Left colon (tissue), 2 donors: Measurements from ENCODE around the gene TBC1D22A. TPM values are rescaled to one million over a fixed set of nuclear protein-coding genes. Genes with fewer than 3 reads are reported as not detected.

Experiments used
- ATAC-seq: fragments of 200-7000 bp; cut with Tn5 transposase; one replicate; pipeline ENCODE4 v1.9.1; 2020; ENCODE audit warnings: mild to moderate bottlenecking, moderate library complexity
- DNase-seq, 2 donors: peaks; one replicate each; pipeline ENCODE4 v3.0.0-alpha.2; 2020
- intact Hi-C, 2 donors: fragments of 100-400 bp; cut with DNase I in 1 of 2; cut with micrococcal nuclease in 1 of 2; formaldehyde crosslinking; loops; one replicate each; pipeline versions ENCODE4 v1.11.2 to v1.14.0; 2022; cut with DNase I, micrococcal nuclease
- total RNA-seq, 2 donors: library from RNA; stranded (reverse); fragmentation: NEBNext Ultra II Directional; extraction: Animal tissue kit (Norgen Biotek cat#: 25700); gene quantifications; one replicate each; pipeline ENCODE4 v1.2.1, GENCODE V29; 2021
- donor health status: DM: no; HTN: no; CAD: no.
- donor health status: DM: yes; HTN: yes; CAD: no.

The TBC1D22A gene
- total RNA-seq, 2 donors from 2014 or later: 40.7 to 45.2 TPM

- ATAC-seq: no peak
- DNase-seq: no peak
- intact Hi-C loops: no loop called here
These were observed 204.0 kb downstream of the TBC1D22A start for GRCh38 chr22:46966495-46966845.

- intact Hi-C loops: no loop called here
- no peak for DNase-seq
- no peak for ATAC-seq
These were observed 204.4 kb downstream of the TBC1D22A start for GRCh38 chr22:46966846-46967245.

DNA sequence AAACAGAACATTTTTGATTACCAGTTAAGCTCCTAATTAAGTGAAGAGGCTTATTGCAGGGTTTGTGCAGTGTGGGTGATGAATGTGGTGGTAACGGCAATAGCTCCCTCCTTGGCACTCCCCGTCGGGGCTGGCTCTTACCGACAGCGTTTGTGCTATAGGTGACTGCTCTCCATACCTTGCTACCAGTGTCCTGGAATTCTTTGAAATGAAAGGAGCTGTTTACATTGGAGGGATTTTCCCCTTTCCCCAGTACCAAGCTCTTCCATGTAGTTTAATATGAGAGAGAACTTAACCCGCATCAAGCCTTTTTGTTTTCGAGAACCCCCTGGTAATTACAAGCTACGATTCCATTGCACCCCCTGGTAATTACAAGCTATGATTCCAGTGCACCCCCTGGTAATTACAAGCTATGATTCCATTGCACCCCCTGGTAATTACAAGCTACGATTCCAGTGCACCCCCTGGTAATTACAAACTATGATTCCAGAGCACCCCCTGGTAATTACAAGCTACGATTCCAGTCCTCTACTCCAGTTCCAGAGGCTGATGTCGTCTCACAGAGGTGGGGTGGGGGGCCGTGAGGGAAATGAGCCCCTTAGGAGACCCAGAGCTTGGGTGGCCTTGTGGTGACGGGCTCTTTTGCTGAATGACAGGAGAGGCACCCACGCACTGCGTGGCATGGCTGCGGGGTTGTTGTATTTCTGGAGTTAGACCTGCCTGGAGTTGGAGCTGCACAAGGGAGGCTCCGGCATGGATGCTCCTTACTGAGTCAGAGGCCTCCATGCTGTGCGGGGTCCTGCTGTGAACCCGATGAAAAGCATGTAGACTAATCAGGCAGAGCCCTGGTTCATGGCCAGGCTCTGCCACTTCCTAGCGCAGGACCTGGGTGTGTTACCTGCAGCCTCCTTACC is 205.3 kb downstream of the TBC1D22A start:
- ATAC-seq (no peak), DNase-seq (no peak)
- intact Hi-C loops: no loop called here

DNA sequence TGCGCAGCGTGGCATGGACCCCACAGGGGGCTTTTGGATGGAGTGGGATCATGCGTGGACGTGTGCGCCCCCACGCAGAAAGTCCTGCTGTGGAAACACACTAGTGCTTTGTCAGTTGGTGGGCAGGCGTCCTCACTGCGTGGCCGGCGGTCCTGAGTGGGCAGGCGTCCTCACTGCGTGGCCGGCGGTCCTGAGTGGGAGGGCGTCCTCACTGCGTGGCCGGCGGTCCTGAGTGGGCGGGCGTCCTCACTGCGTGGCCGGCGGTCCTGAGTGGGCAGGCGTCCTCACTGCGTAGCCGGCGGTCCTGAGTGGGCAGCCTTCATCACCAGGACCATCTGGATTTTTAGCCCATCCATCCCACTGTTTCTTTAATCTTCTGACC is 205.9 kb downstream of the TBC1D22A start:
- intact Hi-C loops: no loop called here
- DNase-seq: no peak
- ATAC-seq: no peak

DNA sequence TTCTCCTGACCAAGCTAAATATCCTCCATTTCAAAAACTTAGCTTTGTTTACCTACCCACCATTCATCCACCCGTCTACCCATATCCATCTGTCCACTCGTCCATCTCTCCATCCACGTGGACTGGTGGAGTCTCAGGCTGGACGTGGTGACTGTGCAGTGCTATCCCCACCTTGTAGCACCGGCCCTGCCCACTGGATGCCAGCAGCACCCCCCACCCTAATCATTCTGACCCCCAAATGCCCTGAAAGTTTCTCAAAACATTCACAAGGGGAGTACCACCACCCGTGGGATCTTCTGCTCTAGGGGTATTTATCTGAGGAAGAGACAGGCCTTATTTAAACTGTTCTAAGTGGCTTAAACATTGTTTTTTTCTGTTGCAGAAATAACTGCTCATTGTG is 206.4 kb downstream of the TBC1D22A start:
- no peak for DNase-seq
- intact Hi-C loops: no loop called here
- ATAC-seq: no peak

GRCh38 chr22:46969491-46969890 is 207.0 kb downstream of the TBC1D22A start:
- ATAC-seq (no peak), DNase-seq (no peak)
- intact Hi-C loops: no loop called here

DNA sequence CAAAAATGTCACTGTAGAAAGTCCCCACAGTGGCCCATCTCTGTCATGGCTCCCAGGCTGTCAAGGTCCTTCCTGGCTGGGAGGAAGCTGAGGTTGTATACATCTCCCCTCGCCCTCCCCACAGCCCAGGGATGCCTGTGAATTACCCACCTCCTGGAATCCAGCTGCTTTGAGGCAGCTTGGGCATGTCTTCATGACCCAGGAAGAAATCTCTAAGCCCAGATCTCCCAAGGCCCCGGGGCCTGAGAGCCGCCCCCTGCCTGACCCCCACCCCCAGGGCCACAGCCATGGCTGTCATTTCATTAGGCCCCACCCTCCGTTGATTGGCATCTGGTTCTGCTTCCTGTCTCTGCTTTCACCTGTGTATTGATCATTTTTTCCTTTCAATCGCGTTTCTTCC is 207.5 kb downstream of the TBC1D22A start:
- intact Hi-C loops: no loop called here
- ATAC-seq (no peak), DNase-seq (no peak)

DNA sequence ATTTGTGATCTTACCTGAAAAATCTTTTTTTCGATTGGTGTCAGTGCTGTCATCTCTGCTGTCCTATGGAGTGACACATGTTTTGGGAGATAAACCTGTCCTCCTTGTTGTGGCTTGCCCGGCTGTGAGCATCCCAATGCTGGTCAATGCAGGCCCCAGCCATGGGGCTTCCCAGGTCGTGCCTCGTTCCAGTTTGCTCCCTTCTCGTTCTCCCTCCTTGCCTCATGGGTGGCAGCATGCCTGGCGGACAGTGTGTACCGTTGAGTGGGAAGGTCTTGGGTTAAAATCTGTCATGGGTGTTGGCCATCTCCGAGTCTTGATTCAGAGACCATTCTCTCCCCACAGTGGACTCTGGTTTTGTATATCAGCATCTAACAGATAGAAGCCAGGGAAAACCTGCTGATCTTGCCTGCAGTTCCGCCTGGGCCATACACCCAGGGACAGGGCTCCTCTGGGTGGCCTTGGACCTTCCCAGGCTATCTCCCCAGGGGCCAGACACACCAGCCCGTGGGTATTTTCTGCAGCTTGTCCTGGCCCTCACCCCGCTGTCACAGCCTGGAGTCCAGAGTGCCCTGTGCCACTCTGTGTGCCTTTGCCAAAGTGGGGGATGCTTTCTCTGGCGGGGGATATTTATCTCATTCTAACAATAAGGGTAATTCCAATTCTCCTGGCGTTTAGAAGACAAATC is 208.1 kb downstream of the TBC1D22A start:
- intact Hi-C loops: no loop called here
- ATAC-seq (no peak), DNase-seq (no peak)

DNA sequence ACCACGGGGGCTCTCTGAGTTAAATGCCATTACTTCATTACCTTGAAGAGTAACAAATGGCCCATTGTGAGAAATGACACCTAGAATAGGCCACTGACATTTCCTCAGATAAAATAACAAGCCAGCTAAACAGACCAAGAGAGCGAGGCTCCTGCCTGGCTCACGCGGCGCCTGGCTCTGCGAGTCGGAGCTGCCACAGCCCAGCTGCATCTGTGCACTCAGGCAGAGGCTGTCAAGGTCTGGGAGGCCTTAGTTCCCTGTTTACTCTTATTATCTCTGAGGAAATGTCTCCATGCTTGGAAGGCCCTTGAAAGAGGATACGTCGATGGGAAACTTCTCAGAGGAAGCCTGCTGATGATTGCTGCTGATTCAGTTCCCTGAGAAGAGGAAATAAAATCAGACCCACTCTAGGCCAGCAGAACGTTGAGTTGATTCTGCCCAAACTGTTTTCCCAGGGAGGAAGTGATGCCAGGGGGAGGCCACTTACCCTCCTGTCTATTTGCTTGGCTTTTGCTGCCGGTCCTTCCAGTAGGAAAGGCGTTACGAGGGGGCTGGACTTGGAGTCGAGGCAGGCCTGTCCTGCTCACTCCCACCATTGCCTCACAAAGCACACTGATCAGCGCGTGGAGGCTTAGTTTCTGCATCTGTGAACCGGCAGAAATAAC is 208.8 kb downstream of the TBC1D22A start:
- intact Hi-C loops: no loop called here
- ATAC-seq (peak; percentile 11), DNase-seq (no peak)

GRCh38 chr22:46971764-46972125 is 209.3 kb downstream of the TBC1D22A start:
- no peak for ATAC-seq
- DNase-seq: no peak
- intact Hi-C loops: no loop called here

DNA sequence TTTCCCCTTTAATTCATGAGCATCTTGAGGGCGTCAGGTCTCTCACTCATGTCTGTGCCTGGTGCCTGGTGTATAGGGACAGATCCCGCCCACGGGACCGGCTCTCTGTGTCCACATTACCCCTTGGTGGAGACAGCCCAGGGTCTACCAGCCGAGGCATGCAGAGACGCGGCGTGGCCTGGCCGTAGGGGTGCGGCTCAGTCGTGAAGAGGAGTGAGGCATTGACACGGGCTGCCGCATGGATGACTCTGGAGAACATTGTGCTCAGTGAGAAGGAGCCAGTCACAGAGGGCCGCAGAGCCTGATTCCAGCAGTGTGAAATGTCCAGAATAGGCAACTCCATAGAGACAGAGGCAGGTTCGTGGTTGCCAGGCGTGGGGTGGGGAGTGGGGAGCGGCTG is 209.8 kb downstream of the TBC1D22A start:
- intact Hi-C loops: no loop called here
- no peak for DNase-seq
- no peak for ATAC-seq

- intact Hi-C loops: no loop called here
- ATAC-seq: no peak
- DNase-seq: no peak
These were observed 210.7 kb downstream of the TBC1D22A start for GRCh38 chr22:46972901-46973831.

DNA sequence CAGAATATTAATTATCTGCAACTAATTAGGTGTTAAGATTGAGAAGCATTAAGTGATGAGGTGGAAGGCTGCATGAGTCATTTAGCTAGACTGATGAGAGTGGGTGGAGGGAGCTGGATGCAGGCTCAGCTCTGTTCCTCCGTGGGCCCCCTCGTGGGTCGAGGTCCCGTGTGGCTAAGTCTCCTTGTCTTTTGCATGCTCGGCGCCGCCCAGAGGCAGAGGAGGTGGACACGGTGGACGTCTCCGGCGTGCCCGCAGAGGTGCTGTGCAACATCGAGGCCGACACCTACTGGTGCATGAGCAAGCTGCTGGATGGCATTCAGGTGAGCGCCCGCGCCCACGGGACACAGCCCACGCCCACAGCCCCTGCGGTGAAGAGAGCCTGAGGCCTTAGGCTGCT is 211.6 kb downstream of the TBC1D22A start:
- intact Hi-C loops: no loop called here
- DNase-seq: no peak
- no peak for ATAC-seq

DNA sequence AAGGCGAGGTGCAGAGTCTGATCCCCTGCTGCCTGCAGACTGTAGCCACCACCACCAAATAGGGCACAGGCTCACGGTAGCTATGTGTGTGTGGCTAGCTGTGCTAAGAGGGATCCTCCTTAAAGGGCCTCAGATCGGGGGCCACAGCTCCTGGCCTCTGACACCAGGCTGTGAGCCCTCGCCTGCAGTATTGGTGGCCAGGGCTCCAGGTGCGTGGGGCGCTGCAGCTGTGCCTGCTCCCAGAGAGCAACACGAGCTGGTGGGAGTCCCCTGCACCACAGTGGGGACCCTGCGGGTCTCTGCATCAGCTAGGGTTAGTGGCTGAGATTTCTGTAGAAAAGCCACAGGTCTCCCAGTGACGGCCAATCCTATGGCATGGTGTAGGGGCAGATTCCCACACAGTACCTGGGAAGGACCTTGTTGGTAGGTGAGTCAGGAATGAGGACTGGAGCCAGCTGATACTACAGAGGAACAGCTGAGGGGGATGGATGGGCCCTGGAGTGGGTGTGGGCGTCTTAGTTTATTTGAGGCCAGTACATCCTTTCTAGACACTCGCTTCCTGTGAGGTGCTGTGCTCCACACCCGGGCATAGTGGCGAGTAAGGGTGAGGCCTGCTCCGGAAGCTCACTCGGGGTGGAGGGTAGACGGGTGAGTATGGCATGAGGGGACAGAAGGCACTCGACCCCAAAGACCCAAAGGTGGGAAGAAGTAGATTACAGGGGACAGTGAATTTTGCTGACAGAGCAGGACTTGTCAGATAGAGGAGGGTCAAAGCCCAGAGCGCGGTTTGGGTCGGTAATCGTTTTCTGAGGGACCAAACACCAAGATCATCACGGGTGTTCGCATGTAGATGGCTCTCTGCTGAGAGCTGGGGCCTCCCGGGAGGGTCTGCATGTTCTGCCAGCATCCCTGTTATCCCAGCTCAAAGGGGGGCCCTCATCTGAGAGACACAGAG is 212.5 kb downstream of the TBC1D22A start:
- no peak for ATAC-seq
- no peak for DNase-seq

GRCh38 chr22:46976143-46976542 is 213.7 kb downstream of the TBC1D22A start:
- no peak for ATAC-seq
- DNase-seq: no peak
- intact Hi-C loops: no loop called here

More for the DNA sequence above, 212.5 kb downstream of the TBC1D22A start:
- intact Hi-C loops: no loop called here

- ATAC-seq: no peak
These were observed 214.1 kb downstream of the TBC1D22A start for GRCh38 chr22:46976598-46976997.

GRCh38 chr22:46977656-46978343 is 215.3 kb downstream of the TBC1D22A start:
- intact Hi-C loops: no loop called here
- ATAC-seq: no peak
- DNase-seq: no peak

More at GRCh38 chr22:46976598-46976997, 214.1 kb downstream of the TBC1D22A start:
- no peak for DNase-seq
- intact Hi-C loops: no loop called here
